Dedifferentiated amniotic fluid mesenchymal stem cell (primary cell): ENCODE data around the gene ECM2.
"Not testable (repeated sequence)": the region's sequence is repeated elsewhere in the genome, so short reads cannot be mapped to it uniquely, and the experiment has no call there.

ENCODE experiments used
- DNase-seq: peaks from one replicate; pipeline ENCODE4 v3.0.0-alpha.2; 2016; ENCODE audit errors: extremely low spot score

Gene ECM2

GRCh38 chr9:92535940-92536850 is at the start of gene ECM2:
Gene ECM2 (minus strand): TSS chr9:92535990. CDS start chr9:92522866, 13,124 bp downstream.
- peak; percentile 80 for DNase-seq

- no peak for DNase-seq
Measured at GRCh38 chr9:92576175-92576574, 40.4 kb upstream of the ECM2 start.

- DNase-seq = not testable (repeated sequence)
Measured at GRCh38 chr9:92573612-92574011, 37.8 kb upstream of the ECM2 start.

- DNase-seq = not testable (repeated sequence)
Measured at GRCh38 chr9:92571871-92572270, 36.1 kb upstream of the ECM2 start.

GRCh38 chr9:92564982-92565381 is 29.2 kb upstream of the ECM2 start:
- no peak for DNase-seq

- no peak for DNase-seq
Measured at GRCh38 chr9:92564504-92564903, 28.7 kb upstream of the ECM2 start.

GRCh38 chr9:92563116-92564100 is 27.6 kb upstream of the ECM2 start:
- no peak for DNase-seq

- peak; percentile 15 for DNase-seq
Measured at GRCh38 chr9:92562461-92562967, 26.7 kb upstream of the ECM2 start.

- no peak for DNase-seq
Measured at GRCh38 chr9:92561374-92562330, 25.9 kb upstream of the ECM2 start.

GRCh38 chr9:92558612-92559374 is 23.0 kb upstream of the ECM2 start:
- no peak for DNase-seq

GRCh38 chr9:92550765-92551164 is 15.0 kb upstream of the ECM2 start:
- no peak for DNase-seq

GRCh38 chr9:92547356-92547755 is 11.6 kb upstream of the ECM2 start:
- no peak for DNase-seq

- no peak for DNase-seq
Measured at GRCh38 chr9:92545002-92545510, 9.3 kb upstream of the ECM2 start.

GRCh38 chr9:92543972-92544371 is 8.2 kb upstream of the ECM2 start:
- no peak for DNase-seq

GRCh38 chr9:92538541-92538940 is 2.8 kb upstream of the ECM2 start:
- peak; percentile 56 for DNase-seq

- no peak for DNase-seq
Measured at GRCh38 chr9:92534674-92535073, 1.1 kb downstream of the ECM2 start.

- DNase-seq = no peak
Measured at GRCh38 chr9:92534204-92534603, 1.6 kb downstream of the ECM2 start.

GRCh38 chr9:92530893-92531292 is 4.9 kb downstream of the ECM2 start:
- DNase-seq = no peak

- DNase-seq = no peak
Measured at GRCh38 chr9:92529124-92529523, 6.7 kb downstream of the ECM2 start.

GRCh38 chr9:92528522-92528849 is 7.3 kb downstream of the ECM2 start:
- no peak for DNase-seq
